IMR-90 (cell line): Measurements from ENCODE around the gene KIF18A. TPM values are rescaled to one million over a fixed set of nuclear protein-coding genes. Genes with fewer than 3 reads are reported as not detected.

Source experiments
- ATAC-seq: fragments of 200-7000 bp; cut with Tn5 transposase; 2 replicates; pipeline ENCODE4 v1.9.1; 2020; ENCODE audit warnings: low read depth, mild to moderate bottlenecking, moderate library complexity
- BruUV-seq: library from RNA; stranded (reverse); fragments of 400-500 nt; replicated peaks from 2 replicates; lab custom pipeline; 2021; lab: Mats Ljungman, UMichigan
- CTCF ChIA-PET: fragments of 300-600 bp; formaldehyde crosslinking; extraction: SDS; loops from one replicate; lab custom pipeline; 2021; ENCODE audit warnings: antibody characterized with exemption; lab: Yijun Ruan, JAX
- POLR2A ChIA-PET: fragments of 300-600 bp; sonication (Branson Sonifier 250); formaldehyde crosslinking; loops from one replicate; lab custom pipeline; 2022; ENCODE audit warnings: antibody characterized with exemption; ENCODE audit not compliant: unreplicated experiment; lab: Charles Lee
- DNase-seq: peaks from one replicate; pipeline ENCODE4 v3.0.0; 2013
- H2AFZ ChIP-seq: replicated peaks from 2 replicates; pipeline ENCODE3; 2013; ENCODE audit warnings: low read length, mild to moderate bottlenecking; ENCODE audit not compliant: poor library complexity
- H2AK5ac ChIP-seq: 2 replicates; pipeline ENCODE4 v1.6.1; 2013; ENCODE audit warnings: low read depth, low read length, inconsistent platforms
- H2AK9ac ChIP-seq: replicated peaks from 2 replicates; pipeline ENCODE3; 2013; ENCODE audit warnings: mild to moderate bottlenecking, low read depth, low read length, moderate library complexity; ENCODE audit not compliant: poor library complexity
- H2BK120ac ChIP-seq: 2 replicates; pipeline ENCODE4 v1.6.1; 2013; ENCODE audit warnings: low read depth, low read length, inconsistent platforms
- H2BK15ac ChIP-seq: 3 replicates; pipeline ENCODE4 v1.6.1; 2013; ENCODE audit warnings: low read depth, low read length, inconsistent platforms
- H2BK20ac ChIP-seq: 2 replicates; pipeline ENCODE4 v1.6.1; 2013; ENCODE audit warnings: low read depth, mild to moderate bottlenecking, inconsistent platforms, low read length, moderate library complexity
- H2BK5ac ChIP-seq: 2 replicates; pipeline ENCODE4 v1.6.1; 2013; ENCODE audit warnings: mild to moderate bottlenecking, low read depth, low read length, inconsistent platforms; ENCODE audit not compliant: poor library complexity, severe bottlenecking
- H3K14ac ChIP-seq: replicated peaks from 2 replicates; pipeline ENCODE4 v1.6.1; 2013; ENCODE audit warnings: low read depth, low read length, inconsistent platforms
- H3K18ac ChIP-seq: 2 replicates; pipeline ENCODE4 v1.6.1; 2013; ENCODE audit warnings: low read depth, low read length, control low read depth
- H3K23ac ChIP-seq: 2 replicates; pipeline ENCODE4 v1.6.1; 2013; ENCODE audit warnings: low read depth, low read length, inconsistent platforms
- H3K27ac ChIP-seq: 2 replicates; pipeline ENCODE4 v1.5.1; 2013; ENCODE audit warnings: mild to moderate bottlenecking, control low read depth, low read length; ENCODE audit not compliant: insufficient read depth
- H3K27me3 ChIP-seq: 2 replicates; pipeline ENCODE4 v1.6.1; 2013; ENCODE audit warnings: low read length; ENCODE audit not compliant: control insufficient read depth, insufficient read depth
- H3K36me3 ChIP-seq: 2 replicates; pipeline ENCODE4 v1.6.1; 2013; ENCODE audit warnings: low read length, mixed read lengths; ENCODE audit not compliant: control insufficient read depth, insufficient read depth
- H3K4ac ChIP-seq: 2 replicates; pipeline ENCODE4 v1.6.1; 2013; ENCODE audit warnings: low read depth, low read length, inconsistent platforms
- H3K4me1 ChIP-seq: 2 replicates; pipeline ENCODE4 v1.6.1; 2013; ENCODE audit warnings: low read length, mixed read lengths; ENCODE audit not compliant: control insufficient read depth, insufficient read depth
- H3K4me2 ChIP-seq: 2 replicates; pipeline ENCODE4 v1.6.1; 2013; ENCODE audit warnings: low read depth, mild to moderate bottlenecking, control low read depth, low read length, moderate library complexity
- H3K4me3 ChIP-seq: 2 replicates; pipeline ENCODE4 v1.5.1; 2013; ENCODE audit warnings: low read depth, mild to moderate bottlenecking, control low read depth, low read length, moderate library complexity; ENCODE audit not compliant: insufficient read depth
- H3K56ac ChIP-seq: 2 replicates; pipeline ENCODE4 v1.6.1; 2013; ENCODE audit warnings: low read length, inconsistent platforms; ENCODE audit not compliant: insufficient read depth; ENCODE audit errors: extremely low read depth
- H3K79me1 ChIP-seq, 2 experiments: 2 replicates each; pipeline ENCODE4 v1.6.1; 2013; ENCODE audit warnings: low read length in 2 of 2, inconsistent platforms in 1 of 2, low read depth in 1 of 2
- H3K9ac ChIP-seq: 2 replicates; pipeline ENCODE4 v1.6.1; 2013; ENCODE audit warnings: low read depth, low read length, control low read depth
- H3K9me1 ChIP-seq: 2 replicates; pipeline ENCODE4 v1.6.1; 2013; ENCODE audit warnings: low read length, inconsistent platforms; ENCODE audit not compliant: insufficient read depth
- H3K9me3 ChIP-seq: 2 replicates; pipeline ENCODE4 v1.6.1; 2013; ENCODE audit warnings: low read length; ENCODE audit not compliant: control insufficient read depth, insufficient read depth
- H4K20me1 ChIP-seq: 2 replicates; pipeline ENCODE4 v1.6.1; 2013; ENCODE audit warnings: low read length, inconsistent platforms; ENCODE audit not compliant: insufficient read depth
- H4K5ac ChIP-seq: 2 replicates; pipeline ENCODE4 v1.6.1; 2013; ENCODE audit warnings: mild to moderate bottlenecking, low read depth, low read length, control low read depth
- H4K8ac ChIP-seq, 2 experiments: 2 replicates each; pipeline ENCODE4 v1.6.1; 2013; ENCODE audit warnings: low read depth in 2 of 2, low read length in 2 of 2, control low read depth in 1 of 2, inconsistent platforms in 1 of 2
- H4K91ac ChIP-seq: 2 replicates; pipeline ENCODE4 v1.6.1; 2013; ENCODE audit warnings: low read depth, low read length, inconsistent platforms; ENCODE audit not compliant: insufficient read depth
- BHLHE40 ChIP-seq: fragments of 150-350 bp; IDR thresholded peaks from 2 replicates; pipeline ENCODE4 v1.6.1; 2016; ENCODE audit warnings: mild to moderate bottlenecking, low read depth, low read length
- CEBPB ChIP-seq: IDR thresholded peaks from 2 replicates; pipeline ENCODE4 v1.6.1; 2012; ENCODE audit warnings: low read depth, low read length, improper control_type of control experiment
- FOS ChIP-seq: fragments of 150-350 bp; IDR thresholded peaks from 2 replicates; pipeline ENCODE4 v1.6.1; 2016; ENCODE audit warnings: low read depth, low read length
- MAZ ChIP-seq: IDR thresholded peaks from 2 replicates; pipeline ENCODE4 v1.6.1; 2012; ENCODE audit warnings: low read depth, mild to moderate bottlenecking, low read length, improper control_type of control experiment, moderate library complexity, borderline replicate concordance
- NFE2L2 ChIP-seq: fragments of 150-350 bp; IDR thresholded peaks from 2 replicates; pipeline ENCODE4 v1.6.1; 2016; ENCODE audit warnings: low read depth, mild to moderate bottlenecking, low read length
- RCOR1 ChIP-seq: IDR thresholded peaks from 2 replicates; pipeline ENCODE4 v1.6.1; 2012; ENCODE audit warnings: mild to moderate bottlenecking, low read length, improper control_type of control experiment; ENCODE audit not compliant: insufficient replicate concordance
- WGBS, 2 experiments: methylation state at CpG; one replicate each; pipeline versions ENCODE4 v1.1.5 to v1.1.7; 2013; ENCODE audit warnings: missing lambda C conversion rate in 2 of 2; ENCODE audit not compliant: insufficient read length in 1 of 2; ENCODE audit errors: extremely low coverage in 2 of 2; 5-methylcytosine and 5-hydroxymethylcytosine counted together
- dilution Hi-C: fragments of 300-500 bp; cut with HindIII; formaldehyde crosslinking; loops from one replicate; pipeline ENCODE4 v1.14.3; 2018; ENCODE audit warnings: low sequenced_read_pairs; ENCODE audit not compliant: unreplicated experiment
- in situ Hi-C: fragments of 300-500 bp; cut with MboI; formaldehyde crosslinking; loops from 3 replicates; pipeline ENCODE4 v1.14.3; 2019; ENCODE audit warnings: low sequenced_read_pairs, inconsistent platforms, mixed read lengths
- intact Hi-C: fragments of 100-400 bp; cut with micrococcal nuclease; formaldehyde crosslinking; loops from 2 replicates; pipeline ENCODE4 v1.10.0; 2022
- polyA plus RNA-seq, 3 experiments: library from polyadenylated mRNA; depleted of rRNA; stranded (reverse); fragments of >200 nt; gene quantifications; 2 replicates each; pipeline ENCODE4 v1.2.3, GENCODE V29; 2012; ENCODE audit warnings: low replicate concordance in 1 of 3
- total RNA-seq: library from RNA; depleted of rRNA; stranded (reverse); fragments of >200 nt; gene quantifications from 2 replicates; pipeline ENCODE4 v1.2.3, GENCODE V29; 2012
- TF ChIP-seq, protein P1 (sequence below): fragments of 150-350 bp; IDR thresholded peaks from 2 replicates; pipeline ENCODE4 v1.6.1; 2016; ENCODE audit warnings: low read depth, mild to moderate bottlenecking, low read length, moderate library complexity, borderline replicate concordance
- TF ChIP-seq, protein P2 (sequence below): conservative IDR thresholded peaks from 2 replicates; pipeline ENCODE4 v1.5.1; 2012; ENCODE audit warnings: mild to moderate bottlenecking, low read depth, low read length, improper control_type of control experiment

The KIF18A gene
- total and polyA plus RNA-seq, 2 of the 4 experiments (the other 2 are of a cell fraction) = 8.9 to 24.4 TPM

- no peak for TF ChIP-seq NFE2L2
Measured at GRCh38 chr11:28146123-28146751, 38.3 kb upstream of the KIF18A start (continued).

DNA sequence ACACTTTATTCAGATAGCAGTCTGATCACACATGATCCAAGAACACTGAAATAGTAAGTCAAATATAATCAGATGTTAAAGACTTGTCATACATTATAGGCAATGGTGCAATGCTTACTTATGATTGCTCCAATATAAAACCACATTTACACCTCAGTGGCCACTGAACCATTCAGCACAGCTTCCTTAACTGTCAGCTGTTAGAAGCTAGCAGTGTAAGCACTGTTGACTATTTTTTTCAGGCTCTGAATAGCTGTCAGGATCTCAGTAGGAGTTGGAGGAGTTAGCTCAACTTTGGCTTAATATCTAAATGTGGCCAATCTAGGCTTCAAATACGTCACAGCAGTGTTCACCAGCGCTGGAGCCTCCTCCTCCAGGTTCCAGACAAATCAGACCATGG, 36.9 kb upstream of the KIF18A start:
- no TSS peak for BruUV-seq
- H2BK120ac ChIP-seq = peak overlapping the region; percentile 21; the same call in 1 of the 2 replicates
- ATAC-seq (no peak), DNase-seq (peak; percentile 12)
- no peak overlapping the region for H2AFZ ChIP-seq
- dilution Hi-C loops (no loop called here), intact Hi-C loops (no loop called here), in situ Hi-C loops (no loop called here)
- H2BK20ac ChIP-seq = peak overlapping the region; percentile 45; the same call in 1 of the 2 replicates
- H2BK15ac ChIP-seq = peak overlapping the region; percentile 82; the same call in 2 of the 3 replicates
- CTCF ChIA-PET = no interaction called here
- peak overlapping the region; percentile 21; the same call in 1 of the 2 replicates for H3K4ac ChIP-seq
- H3K36me3 ChIP-seq = peaks cover 5% of the 10 kb centered on the region
- H3K56ac ChIP-seq = no peak overlapping the region
- peak overlapping the region; percentile 52 for H2AK5ac ChIP-seq
- no peak overlapping the region for H3K4me2 ChIP-seq
- TF ChIP-seq MAZ = no peak
- TF ChIP-seq RCOR1 = no peak
- TF ChIP-seq CEBPB = 0 out of 2 replicates have a peak, but pooled peaks have one; percentile 3
- TF ChIP-seq, protein P1, sequence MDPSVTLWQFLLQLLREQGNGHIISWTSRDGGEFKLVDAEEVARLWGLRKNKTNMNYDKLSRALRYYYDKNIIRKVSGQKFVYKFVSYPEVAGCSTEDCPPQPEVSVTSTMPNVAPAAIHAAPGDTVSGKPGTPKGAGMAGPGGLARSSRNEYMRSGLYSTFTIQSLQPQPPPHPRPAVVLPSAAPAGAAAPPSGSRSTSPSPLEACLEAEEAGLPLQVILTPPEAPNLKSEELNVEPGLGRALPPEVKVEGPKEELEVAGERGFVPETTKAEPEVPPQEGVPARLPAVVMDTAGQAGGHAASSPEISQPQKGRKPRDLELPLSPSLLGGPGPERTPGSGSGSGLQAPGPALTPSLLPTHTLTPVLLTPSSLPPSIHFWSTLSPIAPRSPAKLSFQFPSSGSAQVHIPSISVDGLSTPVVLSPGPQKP = no peak
- no peak for TF ChIP-seq BHLHE40
- TF ChIP-seq FOS = no peak
- TF ChIP-seq NFE2L2 = no peak
- TF ChIP-seq, protein P2, sequence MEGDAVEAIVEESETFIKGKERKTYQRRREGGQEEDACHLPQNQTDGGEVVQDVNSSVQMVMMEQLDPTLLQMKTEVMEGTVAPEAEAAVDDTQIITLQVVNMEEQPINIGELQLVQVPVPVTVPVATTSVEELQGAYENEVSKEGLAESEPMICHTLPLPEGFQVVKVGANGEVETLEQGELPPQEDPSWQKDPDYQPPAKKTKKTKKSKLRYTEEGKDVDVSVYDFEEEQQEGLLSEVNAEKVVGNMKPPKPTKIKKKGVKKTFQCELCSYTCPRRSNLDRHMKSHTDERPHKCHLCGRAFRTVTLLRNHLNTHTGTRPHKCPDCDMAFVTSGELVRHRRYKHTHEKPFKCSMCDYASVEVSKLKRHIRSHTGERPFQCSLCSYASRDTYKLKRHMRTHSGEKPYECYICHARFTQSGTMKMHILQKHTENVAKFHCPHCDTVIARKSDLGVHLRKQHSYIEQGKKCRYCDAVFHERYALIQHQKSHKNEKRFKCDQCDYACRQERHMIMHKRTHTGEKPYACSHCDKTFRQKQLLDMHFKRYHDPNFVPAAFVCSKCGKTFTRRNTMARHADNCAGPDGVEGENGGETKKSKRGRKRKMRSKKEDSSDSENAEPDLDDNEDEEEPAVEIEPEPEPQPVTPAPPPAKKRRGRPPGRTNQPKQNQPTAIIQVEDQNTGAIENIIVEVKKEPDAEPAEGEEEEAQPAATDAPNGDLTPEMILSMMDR = no peak
- H4K8ac ChIP-seq = 0 out of 4 replicates have a peak overlapping the region, but pooled peaks of 1 of the 2 experiments have one; percentile 54
- H4K5ac ChIP-seq = peak overlapping the region; percentile 38; the same call in 1 of the 2 replicates
- peaks cover 3% of the 10 kb centered on the region; the same call in 1 of the 2 replicates for H3K9me1 ChIP-seq
- H3K18ac ChIP-seq = peak overlapping the region; percentile 38; the same call in 1 of the 2 replicates
- peak overlapping the region; percentile 42; the same call in 1 of the 2 replicates for H3K14ac ChIP-seq
- H3K4me3 ChIP-seq = no peak overlapping the region
- no peaks in the 10 kb centered on the region for H3K27me3 ChIP-seq
- H3K23ac ChIP-seq = no peak overlapping the region
- no peak overlapping the region for H3K9ac ChIP-seq
- 0 out of 2 replicates have a peak overlapping the region, but pooled peaks have one; percentile 14 for H4K91ac ChIP-seq
- 100% methylated on average over 2 of the region's 2 CpGs; no CpG with 5 or more reads in 1 of the 2 experiments for WGBS, 2 experiments
- H3K9me3 ChIP-seq = peaks cover 12% of the 10 kb centered on the region
- POLR2A ChIA-PET = no interaction called here
- no peak overlapping the region for H2AK9ac ChIP-seq
- H4K20me1 ChIP-seq = no peaks in the 10 kb centered on the region
- H3K27ac ChIP-seq = 0 out of 2 replicates have a peak overlapping the region, but pooled peaks have one; percentile 32
- peaks cover 12 to 23% of the 10 kb centered on the region in 2 experiments for H3K79me1 ChIP-seq
- no peaks in the 10 kb centered on the region; the same call in 1 of the 2 replicates for H3K4me1 ChIP-seq
- peak overlapping the region; percentile 52 for H2BK5ac ChIP-seq
